Astrocyte of the spinal cord (primary cell): ENCODE data around the gene RPTOR.
"Not testable (repeated sequence)": the region's sequence is repeated elsewhere in the genome, so short reads cannot be mapped to it uniquely, and the experiment has no call there.

Experiments
- DNase-seq: peaks from one replicate; pipeline ENCODE4 v3.0.0; 2011; ENCODE audit warnings: low read depth, low spot score
- H3K4me3 ChIP-seq: 2 replicates; pipeline ENCODE4 v1.5.1; 2011; ENCODE audit warnings: low read depth, mild to moderate bottlenecking, low read length, moderate library complexity
- in situ Hi-C: cut with HindIII; loops from 2 replicates; pipeline ENCODE4 v1.10.0; 2017; ENCODE audit warnings: low sequenced_read_pairs
- TF ChIP-seq, protein P1 (sequence below): IDR thresholded peaks from 2 replicates; pipeline ENCODE4 v1.5.1; 2012; ENCODE audit warnings: low read depth, mild to moderate bottlenecking, low read length, inconsistent platforms

RPTOR gene

DNA sequence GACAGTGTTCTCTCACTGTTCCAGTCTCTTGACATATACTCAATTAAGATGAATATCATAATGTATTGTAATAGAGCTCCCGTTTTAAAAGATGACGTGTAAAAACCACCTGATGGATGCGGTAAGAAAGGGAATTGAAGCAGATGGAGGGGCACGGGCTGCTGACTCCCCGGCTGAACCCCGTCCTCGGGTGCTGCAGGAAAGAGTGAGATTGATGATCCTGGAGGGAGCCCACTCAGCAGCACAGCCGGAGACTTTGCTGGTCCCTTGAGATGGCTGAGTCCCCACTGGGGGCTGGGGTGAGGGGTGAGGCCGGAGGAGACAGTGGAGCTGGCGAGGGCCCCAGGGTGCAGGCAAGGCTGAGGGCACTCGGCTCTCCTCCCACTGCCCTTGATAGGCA, 217.4 kb downstream of the RPTOR start:
- DNase-seq, result no peak
- TF ChIP-seq, protein P1, sequence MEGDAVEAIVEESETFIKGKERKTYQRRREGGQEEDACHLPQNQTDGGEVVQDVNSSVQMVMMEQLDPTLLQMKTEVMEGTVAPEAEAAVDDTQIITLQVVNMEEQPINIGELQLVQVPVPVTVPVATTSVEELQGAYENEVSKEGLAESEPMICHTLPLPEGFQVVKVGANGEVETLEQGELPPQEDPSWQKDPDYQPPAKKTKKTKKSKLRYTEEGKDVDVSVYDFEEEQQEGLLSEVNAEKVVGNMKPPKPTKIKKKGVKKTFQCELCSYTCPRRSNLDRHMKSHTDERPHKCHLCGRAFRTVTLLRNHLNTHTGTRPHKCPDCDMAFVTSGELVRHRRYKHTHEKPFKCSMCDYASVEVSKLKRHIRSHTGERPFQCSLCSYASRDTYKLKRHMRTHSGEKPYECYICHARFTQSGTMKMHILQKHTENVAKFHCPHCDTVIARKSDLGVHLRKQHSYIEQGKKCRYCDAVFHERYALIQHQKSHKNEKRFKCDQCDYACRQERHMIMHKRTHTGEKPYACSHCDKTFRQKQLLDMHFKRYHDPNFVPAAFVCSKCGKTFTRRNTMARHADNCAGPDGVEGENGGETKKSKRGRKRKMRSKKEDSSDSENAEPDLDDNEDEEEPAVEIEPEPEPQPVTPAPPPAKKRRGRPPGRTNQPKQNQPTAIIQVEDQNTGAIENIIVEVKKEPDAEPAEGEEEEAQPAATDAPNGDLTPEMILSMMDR, result no peak
- in situ Hi-C loops, result no loop called here
- H3K4me3 ChIP-seq, result no peak overlapping the region

DNA sequence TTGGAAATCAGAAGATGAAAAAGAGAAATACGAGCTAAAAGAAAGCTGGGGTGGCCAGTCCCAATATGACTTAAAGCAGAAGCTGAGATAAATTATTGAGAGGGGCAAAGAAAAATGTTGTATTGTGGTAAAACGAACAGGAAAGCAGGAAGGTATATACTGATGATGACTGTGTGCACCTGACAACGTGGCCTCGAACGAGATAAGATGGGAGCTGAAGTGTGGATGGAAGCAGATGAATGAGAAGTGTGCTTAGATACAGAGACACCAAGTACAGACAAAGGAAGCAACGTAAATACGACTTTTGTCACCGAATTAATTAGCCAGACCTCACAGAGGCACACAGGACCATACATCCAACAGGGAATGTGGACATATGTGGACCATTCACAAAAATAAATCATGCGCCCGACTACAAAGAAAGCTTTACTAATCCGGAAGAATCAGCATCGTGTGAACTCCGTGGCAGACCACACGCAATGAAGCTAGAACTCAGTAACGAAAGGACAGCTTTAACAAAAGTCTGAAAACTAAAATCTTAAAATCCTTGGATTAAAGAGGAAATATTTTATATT, 218.7 kb downstream of the RPTOR start:
- no peak for DNase-seq
- H3K4me3 ChIP-seq, result no peak overlapping the region
- TF ChIP-seq, protein P1, result no peak
- in situ Hi-C loops, result no loop called here

DNA sequence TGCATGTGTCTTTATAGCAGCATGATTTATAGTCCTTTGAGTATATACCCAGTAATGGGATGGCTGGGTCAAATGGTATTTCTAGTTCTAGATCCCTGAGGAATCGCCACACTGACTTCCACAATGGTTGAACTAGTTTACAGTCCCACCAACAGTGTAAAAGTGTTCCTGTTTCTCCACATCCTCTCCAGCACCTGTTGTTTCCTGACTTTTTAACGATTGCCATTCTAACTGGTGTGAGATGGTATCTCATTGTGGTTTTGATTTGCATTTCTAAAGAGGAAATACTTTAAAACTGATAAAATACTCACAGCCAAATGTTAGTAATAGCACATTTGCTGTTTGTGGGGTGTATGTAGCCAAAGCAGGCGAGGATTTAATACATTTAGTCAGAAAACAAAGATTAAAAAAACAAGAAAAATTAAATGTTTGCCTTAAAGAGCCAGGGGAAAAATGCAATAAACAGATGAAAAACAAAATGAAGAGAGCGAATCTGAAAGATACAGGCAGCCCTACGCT, 220.0 kb downstream of the RPTOR start:
- in situ Hi-C loops, H3K4me3 ChIP-seq, DNase-seq: not testable (repeated sequence)

- in situ Hi-C loops, result no loop called here
- no peak for DNase-seq
- TF ChIP-seq, protein P1, result no peak
These were observed 220.8 kb downstream of the RPTOR start for GRCh38 chr17:80765241-80765961.

DNA sequence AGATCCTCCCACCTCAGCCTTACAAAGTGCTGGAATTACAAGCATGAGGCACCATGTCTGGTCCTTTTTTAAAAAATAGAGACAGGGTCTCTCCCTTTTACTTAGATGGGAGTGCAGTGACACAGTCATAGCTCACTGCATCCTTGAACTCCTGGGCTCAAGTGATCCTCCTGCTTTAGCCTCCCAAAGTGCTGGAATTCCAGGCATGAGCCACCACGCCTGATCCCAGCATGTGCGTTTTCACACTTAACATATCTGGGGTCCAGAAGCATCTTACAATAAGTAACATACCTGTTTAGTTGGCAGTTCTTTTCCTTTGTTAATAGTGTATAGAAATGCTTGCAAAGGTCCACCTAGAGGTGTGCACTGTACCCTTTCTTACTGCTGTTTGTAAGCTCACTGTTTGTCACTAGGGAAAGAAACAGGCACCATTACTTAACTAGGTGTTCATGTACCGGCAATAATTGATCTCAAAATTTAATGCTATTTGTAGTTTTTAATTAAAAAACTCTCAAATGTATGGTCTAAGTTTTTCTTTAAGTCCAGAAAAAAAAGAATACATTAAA, 221.7 kb downstream of the RPTOR start:
- DNase-seq, result no peak
- TF ChIP-seq, protein P1, result no peak
- in situ Hi-C loops, result no loop called here
- no peak overlapping the region for H3K4me3 ChIP-seq

More at GRCh38 chr17:80765241-80765961, 220.8 kb downstream of the RPTOR start:
- H3K4me3 ChIP-seq, result no peak overlapping the region

- in situ Hi-C loops, result no loop called here
- no peak for DNase-seq
- TF ChIP-seq, protein P1, result no peak
- H3K4me3 ChIP-seq, result no peak overlapping the region
These were observed 223.8 kb downstream of the RPTOR start for GRCh38 chr17:80768389-80768788.

GRCh38 chr17:80768936-80769335, 224.3 kb downstream of the RPTOR start:
- DNase-seq, result no peak
- no peak overlapping the region for H3K4me3 ChIP-seq
- TF ChIP-seq, protein P1, result no peak
- in situ Hi-C loops, result no loop called here
